Lower leg skin (tissue), 4 donors: ENCODE measurements around the gene CLEC4F. TPM values are rescaled to one million over a fixed set of nuclear protein-coding genes. Genes with fewer than 3 reads are reported as not detected.

Experiments used
- DNase-seq, 2 donors: peaks; one replicate each; pipeline ENCODE4 v3.0.0-alpha.2; 2019; ENCODE audit warnings: low spot score in 2 of 2
- H3K4me3 ChIP-seq: fragments of 200-600 bp; sonication (generic); 2 replicates; pipeline ENCODE4 v1.5.1; 2017; ENCODE audit warnings: mild to moderate bottlenecking, low read depth; ENCODE audit not compliant: poor library complexity, severe bottlenecking
- CTCF ChIP-seq, 3 donors: fragments of 450-650 bp; IDR thresholded peaks; one replicate each; pipeline ENCODE4 v1.5.1; 2016; ENCODE audit warnings: antibody characterized with exemption in 3 of 3, mild to moderate bottlenecking in 3 of 3, moderate library complexity in 2 of 3
- POLR2A ChIP-seq, 2 donors: fragments of 450-650 bp; IDR thresholded peaks; one replicate each; pipeline ENCODE4 v1.6.1; 2016 to 2017; ENCODE audit warnings: antibody characterized with exemption in 2 of 2, mild to moderate bottlenecking in 1 of 2, moderate library complexity in 1 of 2
- WGBS, 2 donors: methylation state at CpG; one replicate each; pipeline ENCODE4 v1.1.5; 2018; 5-methylcytosine and 5-hydroxymethylcytosine counted together
- intact Hi-C: fragments of 100-400 bp; cut with DNase I; formaldehyde crosslinking; loops from one replicate; pipeline ENCODE4 v1.15.0; 2023; ENCODE audit warnings: low total_unique reads
- total RNA-seq, 4 donors: library from RNA; depleted of rRNA; stranded (reverse); fragments of >200 nt; gene quantifications; one replicate each; pipeline ENCODE4 v1.1.0, GENCODE V29; 2016

Gene CLEC4F
- total RNA-seq, 4 donors from 2014 or later, result 0.42 to 1.2 (median 0.82) TPM

- H3K4me3 ChIP-seq, result no peak within 1 kb of the TSS
- DNase-seq, result no peak
- TF ChIP-seq POLR2A (IDR thresholded peaks at IDR 0.05) (no peak), CTCF (IDR thresholded peaks at IDR 0.05) (no peak)
- intact Hi-C loops, result no loop called here
- WGBS, 2 donors, result 84 to 86% methylated on average over 4 of the region's 4 CpGs
Observed at GRCh38 chr2:70835643-70836042, 15.2 kb upstream of the CLEC4F start, which contains the start of gene CD207. TSS of gene CD207 (minus strand) at chr2:70835816. CDS start at chr2:70835776, 40 bp downstream.

- TF ChIP-seq CTCF (IDR thresholded peaks at IDR 0.05), result no peak
- TF ChIP-seq POLR2A (IDR thresholded peaks at IDR 0.05), result no peak
- WGBS, 2 donors, result 73 to 76% methylated on average over 4 of the region's 4 CpGs
- H3K4me3 ChIP-seq, result no peak overlapping the region
- no peak for DNase-seq
- intact Hi-C loops, result no loop called here
Observed at GRCh38 chr2:70834881-70835280, 14.5 kb upstream of the CLEC4F start.

GRCh38 chr2:70834106-70834505 lies 13.7 kb upstream of the CLEC4F start:
- WGBS, 2 donors, result 87 to 94% methylated on average over 2 of the region's 2 CpGs
- TF ChIP-seq POLR2A (IDR thresholded peaks at IDR 0.05) (no peak), CTCF (IDR thresholded peaks at IDR 0.05) (no peak)
- H3K4me3 ChIP-seq, result no peak overlapping the region
- no peak for DNase-seq
- intact Hi-C loops, result no loop called here

GRCh38 chr2:70833246-70833645 lies 12.8 kb upstream of the CLEC4F start:
- H3K4me3 ChIP-seq, result no peak overlapping the region
- no peak for TF ChIP-seq CTCF (IDR thresholded peaks at IDR 0.05)
- TF ChIP-seq POLR2A (IDR thresholded peaks at IDR 0.05), result no peak
- WGBS, 2 donors, result 90 to 94% methylated on average over 1 of the region's 1 CpG
- intact Hi-C loops, result no loop called here
- DNase-seq, result peak in 1 of 2 donors; percentile 2

GRCh38 chr2:70832386-70832785 lies 12.0 kb upstream of the CLEC4F start:
- DNase-seq, result no peak
- intact Hi-C loops, result no loop called here
- WGBS, 2 donors, result 80 to 93% methylated on average over 2 of the region's 2 CpGs
- H3K4me3 ChIP-seq, result no peak overlapping the region
- TF ChIP-seq CTCF (IDR thresholded peaks at IDR 0.05), result no peak
- TF ChIP-seq POLR2A (IDR thresholded peaks at IDR 0.05), result no peak

- no peak for DNase-seq
- whole genome bisulfite sequencing, 2 donors, result 61 to 80% methylated on average over 6 of the region's 6 CpGs
- TF ChIP-seq POLR2A (IDR thresholded peaks at IDR 0.05), result no peak
- H3K4me3 ChIP-seq, result no peak overlapping the region
- intact Hi-C loops, result no loop called here
Observed at GRCh38 chr2:70831861-70832260, 11.5 kb upstream of the CLEC4F start.
